ENCODE measurements around the gene PRKD1. TPM values are rescaled to one million over a fixed set of nuclear protein-coding genes. Genes with fewer than 3 reads are reported as not detected.

The PRKD1 gene
- polyA plus RNA-seq, 1 of the 3 experiments (the other 2 are of a cell fraction) = 0.07 TPM

GRCh38 chr14:29918981-29919380 is 8.7 kb downstream of the PRKD1 start:
- POLR2A ChIA-PET = no interaction called here
- 17% methylated on average over 2 of the region's 2 CpGs for WGBS (ENCODE audit: low lambda C conversion rate)
- Histone ChIP-seq H3K4me2 (no peak overlapping the region), H3K4me1 (ENCODE audit: control insufficient read depth in 1 of 2, insufficient read depth in 2 of 2, low read depth in 1 of 2, low read length in 1 of 2) (no peaks in the 10 kb centered on the region), H3K9ac (no peak overlapping the region), H3K27me3 (ENCODE audit: insufficient read depth) (no peaks in the 10 kb centered on the region), H4K20me1 (ENCODE audit: insufficient read depth) (no peaks in the 10 kb centered on the region), H3K36me3 (replicated peaks in 1 of 2; ENCODE audit: control insufficient read depth in 1 of 2, insufficient read depth in 2 of 2, low read length in 1 of 2) (no peaks in the 10 kb centered on the region), H3K27ac (ENCODE audit: low read depth in 2 of 2, low read length in 1 of 2) (no peak overlapping the region), H2AFZ (ENCODE audit: low read depth) (no peak overlapping the region), H3K9me2 (no peaks in the 10 kb centered on the region), H3K79me2 (ENCODE audit: insufficient read depth) (no peaks in the 10 kb centered on the region), H3K9me3 (no peaks in the 10 kb centered on the region), H3K4me3 (ENCODE audit: low read depth in 2 of 2, low read length in 1 of 2) (no peak overlapping the region), H3F3A (replicated peaks; ENCODE audit: insufficient read depth) (peaks cover 5% of the 10 kb centered on the region)
- CTCF ChIA-PET = no interaction called here
- no peak for TF ChIP-seq USF2 (IDR thresholded peaks at IDR 0.05; ENCODE audit: borderline replicate concordance, low read depth, low read length)
- no peak for TF ChIP-seq REST (IDR thresholded peaks at IDR 0.05; ENCODE audit: low read depth, low read length)
- no peak for TF ChIP-seq USF1 (IDR thresholded peaks at IDR 0.05; ENCODE audit: borderline replicate concordance, low read depth)
- no peak for TF ChIP-seq ZBTB33 (IDR thresholded peaks at IDR 0.05; ENCODE audit: borderline replicate concordance, low read depth)
- no peak for TF ChIP-seq MAX (IDR thresholded peaks at IDR 0.05; ENCODE audit: low read depth)
- no peak for TF ChIP-seq SIN3A (IDR thresholded peaks at IDR 0.05; ENCODE audit: borderline replicate concordance, low read depth, low read length)
- no peak for TF ChIP-seq CTCF (IDR thresholded peaks at IDR 0.05)
- TF ChIP-seq RCOR1 (IDR thresholded peaks at IDR 0.05; ENCODE audit: low read length) = no peak
- DNase-seq = no peak

All from SK-N-SH (cell line).